Measurements from ENCODE around the gene MAML1.
"Not testable (repeated sequence)": the region's sequence is repeated elsewhere in the genome, so short reads cannot be mapped to it uniquely, and the experiment has no call there.

The MAML1 gene, protein sequence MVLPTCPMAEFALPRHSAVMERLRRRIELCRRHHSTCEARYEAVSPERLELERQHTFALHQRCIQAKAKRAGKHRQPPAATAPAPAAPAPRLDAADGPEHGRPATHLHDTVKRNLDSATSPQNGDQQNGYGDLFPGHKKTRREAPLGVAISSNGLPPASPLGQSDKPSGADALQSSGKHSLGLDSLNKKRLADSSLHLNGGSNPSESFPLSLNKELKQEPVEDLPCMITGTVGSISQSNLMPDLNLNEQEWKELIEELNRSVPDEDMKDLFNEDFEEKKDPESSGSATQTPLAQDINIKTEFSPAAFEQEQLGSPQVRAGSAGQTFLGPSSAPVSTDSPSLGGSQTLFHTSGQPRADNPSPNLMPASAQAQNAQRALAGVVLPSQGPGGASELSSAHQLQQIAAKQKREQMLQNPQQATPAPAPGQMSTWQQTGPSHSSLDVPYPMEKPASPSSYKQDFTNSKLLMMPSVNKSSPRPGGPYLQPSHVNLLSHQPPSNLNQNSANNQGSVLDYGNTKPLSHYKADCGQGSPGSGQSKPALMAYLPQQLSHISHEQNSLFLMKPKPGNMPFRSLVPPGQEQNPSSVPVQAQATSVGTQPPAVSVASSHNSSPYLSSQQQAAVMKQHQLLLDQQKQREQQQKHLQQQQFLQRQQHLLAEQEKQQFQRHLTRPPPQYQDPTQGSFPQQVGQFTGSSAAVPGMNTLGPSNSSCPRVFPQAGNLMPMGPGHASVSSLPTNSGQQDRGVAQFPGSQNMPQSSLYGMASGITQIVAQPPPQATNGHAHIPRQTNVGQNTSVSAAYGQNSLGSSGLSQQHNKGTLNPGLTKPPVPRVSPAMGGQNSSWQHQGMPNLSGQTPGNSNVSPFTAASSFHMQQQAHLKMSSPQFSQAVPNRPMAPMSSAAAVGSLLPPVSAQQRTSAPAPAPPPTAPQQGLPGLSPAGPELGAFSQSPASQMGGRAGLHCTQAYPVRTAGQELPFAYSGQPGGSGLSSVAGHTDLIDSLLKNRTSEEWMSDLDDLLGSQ

GRCh38 chr5:179732412-179732917 lies at the start of gene MAML1:
MAML1 (plus strand) TSS chr5:179732822; CDS start chr5:179733113, 291 bp downstream.
- DNase-seq (ENCODE audit: low spot score), result peak; percentile 100

- not testable (repeated sequence) for DNase-seq (ENCODE audit: low spot score)
Measured at GRCh38 chr5:179689212-179689611, 43.4 kb upstream of the MAML1 start.

DNA sequence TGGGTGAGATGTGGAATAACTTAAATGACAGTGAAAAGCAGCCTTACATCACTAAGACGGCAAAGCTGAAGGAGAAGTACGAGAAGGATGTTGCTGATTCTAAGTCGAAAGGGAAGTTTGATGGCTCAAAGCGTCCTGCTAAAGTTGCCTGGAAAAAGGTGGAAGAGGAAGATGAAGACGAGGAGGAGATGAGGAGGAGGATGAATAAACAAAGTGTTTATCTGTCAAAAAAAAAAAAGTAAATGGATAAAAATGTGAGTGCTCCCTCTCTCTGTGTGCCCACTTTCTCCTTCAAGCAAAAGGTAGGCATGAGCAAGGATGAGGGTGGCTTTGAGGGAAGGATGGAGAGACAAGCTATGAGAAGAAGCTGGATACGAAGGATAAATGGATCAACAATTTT lies 38.1 kb upstream of the MAML1 start:
- no peak for DNase-seq (ENCODE audit: low spot score)

- DNase-seq (ENCODE audit: low spot score), result no peak
Measured at GRCh38 chr5:179696603-179697002, 36.0 kb upstream of the MAML1 start.

DNA sequence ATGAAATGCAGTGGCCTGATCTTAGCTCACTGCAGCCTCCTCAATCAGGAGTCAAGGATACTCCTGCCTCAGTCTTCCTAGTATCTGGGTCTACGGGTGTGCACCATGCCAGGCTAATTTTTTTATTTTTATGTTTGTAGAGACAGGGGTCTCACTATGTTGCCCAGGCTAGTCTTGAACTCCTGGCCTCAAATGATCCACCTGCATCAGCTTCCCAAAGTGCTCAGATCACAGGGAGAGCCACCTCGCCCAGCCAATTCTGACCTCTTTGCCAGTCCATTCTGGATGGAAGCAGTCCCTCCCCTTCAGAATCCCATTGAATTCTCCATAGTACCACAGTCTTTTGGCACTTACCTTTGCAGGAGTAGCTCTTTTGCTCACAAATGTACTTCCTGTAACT lies 35.5 kb upstream of the MAML1 start:
- no peak for DNase-seq (ENCODE audit: low spot score)

GRCh38 chr5:179697543-179697942 lies 35.1 kb upstream of the MAML1 start:
- DNase-seq (ENCODE audit: low spot score), result not testable (repeated sequence)

DNA sequence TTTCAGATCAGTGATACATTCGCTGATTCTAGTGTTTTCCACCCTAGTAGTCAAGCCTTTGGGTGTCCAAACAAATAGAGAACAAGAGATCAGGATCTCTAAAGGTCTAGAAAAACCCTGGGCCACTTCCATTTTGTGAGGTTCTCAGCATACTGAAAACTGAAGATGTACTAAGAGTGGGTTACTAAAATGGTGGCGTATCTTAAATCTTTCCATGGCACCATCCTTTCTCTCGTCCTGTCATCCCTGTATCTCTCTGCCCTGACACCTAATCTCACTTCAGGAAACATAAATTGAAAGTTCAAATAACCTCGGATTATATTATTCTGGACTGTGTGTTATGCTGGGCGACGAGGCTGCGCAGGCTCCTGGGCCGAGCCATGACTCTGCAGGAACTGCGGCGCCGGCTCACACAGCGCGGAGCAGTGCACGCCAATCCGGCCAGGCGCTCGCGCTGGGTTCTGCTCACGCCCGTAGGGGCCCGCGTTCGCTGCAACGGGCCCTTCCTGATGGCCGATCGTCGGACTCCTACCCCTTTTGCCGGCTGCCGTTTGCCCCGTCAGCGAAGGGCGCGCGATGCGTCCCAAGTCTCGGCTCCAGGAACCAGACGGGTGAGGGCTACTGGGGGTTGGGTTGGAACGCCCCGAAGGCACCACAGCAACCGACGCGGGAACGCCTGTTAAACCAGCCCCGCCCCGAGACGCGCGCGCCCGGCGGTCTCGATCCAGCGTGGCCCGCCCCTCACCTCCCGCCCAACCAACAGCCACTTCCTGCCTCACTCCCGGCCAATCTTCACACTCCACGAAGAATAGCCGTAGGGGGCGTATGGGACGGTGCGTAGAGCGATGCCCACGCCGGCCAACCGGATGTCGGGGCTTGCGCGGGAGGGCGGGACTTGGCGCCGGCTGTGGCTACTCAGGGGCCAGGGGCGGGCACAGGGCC lies 34.4 kb upstream of the MAML1 start:
- DNase-seq (ENCODE audit: low spot score), result peak; percentile 99

- DNase-seq (ENCODE audit: low spot score), result peak; percentile 5
Measured at GRCh38 chr5:179698935-179699615, 33.5 kb upstream of the MAML1 start, which contains the start of gene CANX. CANX (plus strand) TSS chr5:179698967; CDS start chr5:179705682, 6,715 bp downstream.

DNA sequence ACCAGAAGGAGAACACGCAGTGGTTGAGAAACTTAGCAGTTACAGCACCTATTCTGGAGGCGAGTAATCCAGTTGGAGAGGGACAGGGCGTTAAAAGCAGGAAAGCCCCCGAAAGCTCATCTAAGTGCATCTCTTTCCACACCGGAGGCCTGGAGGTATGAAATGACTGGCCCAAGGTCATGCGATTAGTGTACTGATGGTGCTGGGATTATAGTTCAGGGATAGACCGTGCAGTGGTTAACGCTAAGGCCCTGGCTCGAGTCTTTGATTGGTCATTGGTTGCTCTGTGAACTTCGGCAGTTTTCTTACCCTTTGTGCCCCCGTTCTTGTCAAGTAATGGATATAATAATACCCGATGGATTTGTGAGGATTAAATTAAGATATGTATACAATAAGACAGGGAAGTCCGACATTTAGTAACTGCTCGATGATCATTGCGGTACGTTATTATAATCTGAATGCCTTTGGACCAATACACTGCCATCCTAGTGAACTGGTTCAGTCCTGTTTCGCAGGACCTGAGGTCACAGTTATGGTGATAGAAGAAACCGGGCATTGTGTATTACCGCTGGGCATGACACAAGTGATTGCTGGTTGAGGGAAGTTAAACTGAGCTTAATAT lies 32.9 kb upstream of the MAML1 start:
- peak; percentile 20 for DNase-seq (ENCODE audit: low spot score)

- no peak for DNase-seq (ENCODE audit: low spot score)
Measured at GRCh38 chr5:179700401-179700918, 32.2 kb upstream of the MAML1 start.

GRCh38 chr5:179716286-179716685 lies 16.3 kb upstream of the MAML1 start:
- no peak for DNase-seq (ENCODE audit: low spot score)

GRCh38 chr5:179720222-179720621 lies 12.4 kb upstream of the MAML1 start:
- DNase-seq (ENCODE audit: low spot score), result no peak

- DNase-seq (ENCODE audit: low spot score), result no peak
Measured at GRCh38 chr5:179724163-179724562, 8.5 kb upstream of the MAML1 start.

GRCh38 chr5:179727106-179727505 lies 5.5 kb upstream of the MAML1 start:
- DNase-seq (ENCODE audit: low spot score), result no peak

DNA sequence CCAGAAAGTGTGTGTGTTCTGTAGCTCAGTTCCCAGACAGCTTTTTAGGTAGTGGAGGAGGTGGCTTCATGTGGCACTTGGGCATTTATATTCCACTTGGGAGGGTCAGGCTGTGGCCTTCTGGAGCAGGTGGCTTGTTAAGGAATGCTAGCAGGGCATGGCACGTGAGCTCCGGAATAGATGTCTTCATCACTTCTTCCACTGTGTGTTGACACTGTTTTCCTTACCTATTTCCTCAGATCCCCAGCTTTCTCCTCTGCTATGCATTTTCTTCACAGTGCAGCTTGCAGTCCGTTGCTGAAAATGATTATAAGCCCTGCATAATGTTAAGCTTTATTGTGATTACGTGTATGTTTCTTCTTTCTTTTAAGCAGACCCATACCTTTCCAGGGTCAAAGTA lies 3.3 kb upstream of the MAML1 start:
- DNase-seq (ENCODE audit: low spot score), result no peak

DNA sequence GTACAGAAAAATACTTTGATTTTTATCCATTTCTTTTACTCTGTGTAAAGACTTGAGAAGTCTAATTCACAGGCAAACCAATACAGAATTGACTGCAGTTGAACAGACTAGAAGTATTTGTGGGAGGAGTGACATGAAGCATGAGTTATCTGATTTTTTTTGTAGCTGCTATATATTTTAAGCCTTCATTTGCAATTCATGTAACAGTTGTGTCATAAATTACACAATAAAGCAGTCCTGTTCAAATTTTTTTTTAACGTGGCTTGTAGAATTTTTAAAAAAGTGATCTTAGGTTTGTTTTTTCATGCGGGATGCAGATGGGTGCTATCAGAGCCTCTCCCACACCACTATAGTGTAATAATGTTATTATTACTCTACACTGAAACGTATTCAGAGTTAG lies 2.9 kb upstream of the MAML1 start:
- DNase-seq (ENCODE audit: low spot score), result no peak

DNA sequence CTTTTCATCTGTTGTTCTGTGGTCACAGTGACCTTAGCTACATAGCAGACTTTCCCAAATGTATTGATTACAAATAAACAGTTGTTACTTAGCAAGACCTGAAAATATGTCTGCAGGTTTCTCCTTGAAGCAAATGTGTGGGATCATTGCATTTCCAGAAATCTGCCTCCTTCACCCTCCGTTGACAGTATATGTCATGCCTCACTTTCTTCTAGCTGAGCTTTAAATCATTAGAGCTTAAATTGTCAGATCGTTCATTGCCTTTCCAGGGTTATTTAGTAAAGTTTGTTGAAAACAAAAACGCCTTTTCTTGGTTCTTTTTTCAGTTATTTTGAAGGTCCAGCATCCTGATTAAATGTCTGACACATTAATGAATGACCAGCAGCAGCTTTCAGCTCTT lies 2.3 kb upstream of the MAML1 start:
- no peak for DNase-seq (ENCODE audit: low spot score)

DNA sequence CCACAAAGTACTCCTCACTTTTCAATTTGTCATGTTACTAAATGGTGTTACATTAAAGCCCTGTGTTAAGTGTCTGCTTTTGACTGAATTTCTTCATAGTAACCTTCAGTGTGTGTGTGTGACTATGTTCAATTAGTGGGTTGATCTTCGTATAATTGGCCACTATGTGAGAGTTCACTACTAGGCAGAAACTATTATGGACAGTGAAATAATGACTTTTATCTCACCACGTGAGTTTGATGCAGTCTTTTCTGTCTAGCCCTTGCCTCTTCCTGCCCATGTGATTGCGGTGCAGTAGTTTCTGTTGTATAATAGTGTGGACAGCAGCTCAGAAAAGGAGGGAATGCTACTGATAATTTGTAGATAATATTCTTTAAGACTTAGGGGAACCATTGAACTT lies 1.8 kb upstream of the MAML1 start:
- no peak for DNase-seq (ENCODE audit: low spot score)

DNA sequence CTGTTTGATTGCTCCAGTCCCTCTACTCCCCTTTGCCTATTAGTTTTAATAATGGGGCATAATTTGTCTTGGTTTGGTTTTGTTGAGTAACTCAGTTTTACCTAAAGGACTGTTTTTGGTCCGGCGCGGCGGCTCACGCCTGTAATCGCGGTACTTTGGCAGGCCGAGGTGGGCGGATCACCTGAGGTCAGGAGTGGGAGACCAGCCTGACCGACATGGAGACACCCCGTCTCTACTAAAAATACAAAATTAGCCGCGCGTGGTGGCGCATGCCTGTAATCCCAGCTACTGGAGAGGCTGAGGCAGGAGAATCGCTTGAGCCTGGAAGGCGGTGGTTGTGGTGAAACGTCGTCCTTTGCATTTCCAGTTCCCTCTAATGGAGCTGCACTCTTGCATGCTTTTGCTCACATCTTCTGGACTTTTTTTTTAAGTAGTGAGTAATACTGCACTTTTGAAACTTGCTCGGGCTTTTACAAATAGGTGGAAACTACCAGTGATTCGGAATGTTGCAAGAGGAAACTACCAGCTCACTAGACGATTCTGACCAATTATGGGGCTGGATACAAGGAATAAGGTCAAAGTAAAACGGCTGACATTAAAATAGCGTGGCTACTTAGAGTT lies 721 bp upstream of the MAML1 start:
- no peak for DNase-seq (ENCODE audit: low spot score)
